Measurements from ENCODE around the gene ABCB6.
"Not testable (repeated sequence)": the region's sequence is repeated elsewhere in the genome, so short reads cannot be mapped to it uniquely, and the experiment has no call there.

ABCB6 gene

GRCh38 chr2:219218732-219219701 lies at the start of gene ABCB6:
TSS of gene ABCB6 (minus strand) at chr2:219218958. CDS start at chr2:219218673, 285 bp downstream.
- DNase-seq = peak; percentile 88 to 91

GRCh38 chr2:219268294-219268693 lies 49.5 kb upstream of the ABCB6 start:
- no peak for DNase-seq

- DNase-seq = no peak
Measured at GRCh38 chr2:219266886-219267285, 48.1 kb upstream of the ABCB6 start.

- DNase-seq = no peak
Measured at GRCh38 chr2:219266232-219266631, 47.5 kb upstream of the ABCB6 start.

- DNase-seq = no peak
Measured at GRCh38 chr2:219261024-219261855, 42.5 kb upstream of the ABCB6 start.

- not testable (repeated sequence) for DNase-seq
Measured at GRCh38 chr2:219258942-219259341, 40.2 kb upstream of the ABCB6 start.

- DNase-seq = peak; percentile 19 to 43
Measured at GRCh38 chr2:219254590-219255201, 35.9 kb upstream of the ABCB6 start.

- DNase-seq = peak; percentile 90 to 92
Measured at GRCh38 chr2:219253753-219254589, 35.2 kb upstream of the ABCB6 start, which contains the start of gene TUBA4A. TSS of gene TUBA4A (minus strand) at chr2:219253918. CDS start at chr2:219253858, 60 bp downstream.

GRCh38 chr2:219252900-219253752 lies 34.4 kb upstream of the ABCB6 start, which contains the start of gene TUBA4B:
TSS of gene TUBA4B (plus strand) at chr2:219253243. CDS start at chr2:219253408, 165 bp downstream.
- DNase-seq = peak; percentile 29 to 38

- DNase-seq = peak; percentile 38 to 42
Measured at GRCh38 chr2:219252570-219252899, 33.8 kb upstream of the ABCB6 start.

GRCh38 chr2:219252084-219252483 lies 33.3 kb upstream of the ABCB6 start:
- peak; percentile 21 to 39 for DNase-seq

- no peak for DNase-seq
Measured at GRCh38 chr2:219251656-219252055, 32.9 kb upstream of the ABCB6 start.

GRCh38 chr2:219250049-219250781 lies 31.5 kb upstream of the ABCB6 start:
- DNase-seq = no peak

GRCh38 chr2:219249203-219249980 lies 30.6 kb upstream of the ABCB6 start:
- DNase-seq = peak in 1 of 2 experiments; percentile 35

- DNase-seq = no peak
Measured at GRCh38 chr2:219248845-219249202, 30.1 kb upstream of the ABCB6 start.

GRCh38 chr2:219247678-219248642 lies 29.2 kb upstream of the ABCB6 start:
- peak; percentile 46 to 79 for DNase-seq

- no peak for DNase-seq
Measured at GRCh38 chr2:219246559-219246958, 27.8 kb upstream of the ABCB6 start.

- peak in 1 of 2 experiments; percentile 18 for DNase-seq
Measured at GRCh38 chr2:219245899-219246230, 27.1 kb upstream of the ABCB6 start.
